GM21786 (cell line): Measurements from ENCODE around the gene TANK.

Experiments
- ATAC-seq: cut with Tn5 transposase; IDR thresholded peaks from one replicate; pipeline ENCODE4 v1.9.1; 2021; ENCODE audit not compliant: unreplicated experiment

Gene TANK

DNA sequence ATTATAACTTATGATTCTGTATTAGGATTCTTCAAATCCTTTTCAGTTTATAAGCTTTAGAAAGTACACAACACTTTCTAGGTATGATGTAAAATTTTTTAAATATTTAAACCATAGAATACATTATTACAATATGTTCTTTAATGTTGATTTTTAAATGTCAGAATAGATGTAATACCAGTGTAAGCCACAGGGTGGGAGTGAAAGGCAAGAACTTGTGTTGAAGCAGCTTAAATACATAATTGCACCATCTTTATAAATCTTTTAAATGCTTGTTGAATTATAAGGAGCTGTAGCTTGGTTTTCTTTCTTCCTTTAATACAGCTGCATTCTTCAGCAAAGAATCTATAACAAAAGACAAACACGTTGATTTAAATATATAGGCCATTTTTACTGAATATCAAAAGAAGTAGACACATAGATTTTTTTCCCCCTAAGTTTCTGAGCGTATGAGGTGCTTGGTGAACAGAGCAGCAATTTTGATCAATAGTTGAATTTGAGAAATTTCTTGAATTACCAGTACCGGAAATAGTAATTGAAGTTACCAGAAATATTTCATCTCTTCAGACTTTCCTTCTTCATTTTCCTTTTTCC lies 63.0 kb downstream of the TANK start:
- ATAC-seq = peak; percentile 67

DNA sequence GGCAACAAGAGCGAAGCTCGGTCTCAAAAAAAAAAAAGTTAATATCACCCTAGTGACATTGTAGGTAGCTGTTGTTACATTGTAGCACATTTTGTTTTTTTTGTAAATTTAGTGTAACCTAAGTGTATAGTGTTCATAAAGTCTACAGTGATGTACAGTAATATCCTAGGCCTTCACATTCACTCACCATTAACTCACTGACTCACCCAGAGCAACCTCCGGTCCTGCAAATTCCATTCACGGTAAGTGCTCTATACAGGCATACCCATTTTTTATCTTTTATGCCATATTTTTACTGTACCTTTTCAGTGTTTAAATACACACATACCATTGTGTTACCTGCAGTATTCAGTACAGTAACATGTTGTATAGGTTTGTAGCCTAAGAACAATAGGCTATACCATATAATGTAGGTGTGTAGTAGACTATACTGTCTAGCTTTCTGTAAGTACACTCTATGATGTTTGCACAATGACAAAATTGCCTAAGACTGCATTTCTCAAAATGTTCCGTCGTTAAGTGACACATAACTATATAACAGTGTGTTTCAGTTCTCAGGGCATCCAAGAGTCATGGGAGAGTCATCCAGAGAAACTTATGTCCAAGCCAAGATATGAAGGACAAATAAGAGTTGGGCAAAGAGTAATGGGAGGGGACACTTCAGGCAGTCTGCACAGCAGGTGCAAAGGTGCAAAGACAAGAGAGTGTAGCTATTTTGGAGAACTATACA lies 68.4 kb downstream of the TANK start:
- ATAC-seq = no peak

DNA sequence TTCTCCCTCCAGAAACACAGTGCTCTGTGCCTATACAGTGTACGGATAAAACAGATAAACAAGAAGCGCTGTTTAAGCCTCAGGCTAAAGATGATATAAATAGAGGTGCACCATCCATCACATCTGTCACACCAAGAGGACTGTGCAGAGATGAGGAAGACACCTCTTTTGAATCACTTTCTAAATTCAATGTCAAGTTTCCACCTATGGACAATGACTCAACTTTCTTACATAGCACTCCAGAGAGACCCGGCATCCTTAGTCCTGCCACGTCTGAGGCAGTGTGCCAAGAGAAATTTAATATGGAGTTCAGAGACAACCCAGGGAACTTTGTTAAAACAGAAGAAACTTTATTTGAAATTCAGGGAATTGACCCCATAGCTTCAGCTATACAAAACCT lies 70.7 kb downstream of the TANK start:
- ATAC-seq = no peak

DNA sequence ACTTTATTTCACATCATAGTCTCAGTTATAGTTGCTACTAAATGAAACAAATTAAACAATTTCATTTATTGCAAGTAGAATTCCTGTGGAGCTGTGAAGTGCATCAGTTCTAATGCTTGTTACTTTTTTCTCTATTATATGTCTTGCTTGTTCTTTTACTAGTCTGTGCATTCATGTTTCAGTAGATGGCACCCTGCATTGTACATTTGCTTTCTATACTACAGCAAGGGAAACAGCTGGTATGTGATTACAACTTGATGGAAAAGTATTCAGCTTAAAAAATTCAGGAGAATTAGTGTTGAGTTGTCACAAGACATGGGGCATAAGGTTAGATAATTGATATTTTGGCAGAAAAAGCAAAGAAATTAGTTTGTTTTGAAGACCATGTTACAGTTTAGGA lies 72.3 kb downstream of the TANK start:
- ATAC-seq = no peak

DNA sequence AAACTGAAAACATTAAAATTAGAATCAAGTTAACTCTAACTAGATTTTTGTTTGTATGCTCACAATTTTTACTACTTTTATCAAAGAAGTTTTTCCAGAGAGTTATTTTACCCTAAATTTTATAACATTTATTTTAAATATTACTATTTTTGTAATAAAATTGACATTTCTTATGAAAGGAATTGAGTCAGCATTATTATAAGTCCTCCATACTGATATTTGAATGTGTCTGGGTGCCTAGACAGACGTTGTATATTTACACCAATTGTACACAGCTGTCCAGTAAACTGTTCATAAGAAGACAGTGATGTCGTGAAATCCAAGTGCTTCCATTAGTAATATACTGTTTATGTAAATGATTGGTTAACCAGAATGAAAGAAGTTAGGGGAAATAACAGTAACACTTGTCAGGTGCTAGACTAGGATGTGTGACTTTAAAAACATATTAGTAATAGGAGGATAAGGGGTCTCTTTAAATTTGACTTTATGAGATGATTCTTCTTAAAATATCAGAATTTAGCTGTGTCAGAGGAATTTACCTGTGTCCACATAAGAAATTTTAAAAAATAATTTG lies 73.7 kb downstream of the TANK start:
- no peak for ATAC-seq

DNA sequence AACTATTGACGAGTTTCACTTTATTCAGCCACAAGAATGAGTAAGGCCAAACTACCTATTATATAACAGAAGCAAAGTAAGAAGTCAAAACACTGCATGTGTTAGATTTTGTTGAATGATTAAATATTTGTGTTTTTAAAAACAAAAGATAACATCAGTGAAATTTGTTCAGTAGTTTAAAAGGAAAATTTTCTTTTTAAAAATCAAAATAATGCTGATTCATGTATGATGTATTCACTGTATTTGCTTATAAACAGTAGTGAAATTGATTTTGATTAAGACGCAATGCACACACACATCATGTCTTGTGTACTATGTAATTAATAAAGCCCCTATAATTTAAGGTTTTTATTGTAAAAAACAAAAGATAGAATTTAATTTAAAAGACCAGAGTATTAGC lies 74.4 kb downstream of the TANK start:
- ATAC-seq = no peak

DNA sequence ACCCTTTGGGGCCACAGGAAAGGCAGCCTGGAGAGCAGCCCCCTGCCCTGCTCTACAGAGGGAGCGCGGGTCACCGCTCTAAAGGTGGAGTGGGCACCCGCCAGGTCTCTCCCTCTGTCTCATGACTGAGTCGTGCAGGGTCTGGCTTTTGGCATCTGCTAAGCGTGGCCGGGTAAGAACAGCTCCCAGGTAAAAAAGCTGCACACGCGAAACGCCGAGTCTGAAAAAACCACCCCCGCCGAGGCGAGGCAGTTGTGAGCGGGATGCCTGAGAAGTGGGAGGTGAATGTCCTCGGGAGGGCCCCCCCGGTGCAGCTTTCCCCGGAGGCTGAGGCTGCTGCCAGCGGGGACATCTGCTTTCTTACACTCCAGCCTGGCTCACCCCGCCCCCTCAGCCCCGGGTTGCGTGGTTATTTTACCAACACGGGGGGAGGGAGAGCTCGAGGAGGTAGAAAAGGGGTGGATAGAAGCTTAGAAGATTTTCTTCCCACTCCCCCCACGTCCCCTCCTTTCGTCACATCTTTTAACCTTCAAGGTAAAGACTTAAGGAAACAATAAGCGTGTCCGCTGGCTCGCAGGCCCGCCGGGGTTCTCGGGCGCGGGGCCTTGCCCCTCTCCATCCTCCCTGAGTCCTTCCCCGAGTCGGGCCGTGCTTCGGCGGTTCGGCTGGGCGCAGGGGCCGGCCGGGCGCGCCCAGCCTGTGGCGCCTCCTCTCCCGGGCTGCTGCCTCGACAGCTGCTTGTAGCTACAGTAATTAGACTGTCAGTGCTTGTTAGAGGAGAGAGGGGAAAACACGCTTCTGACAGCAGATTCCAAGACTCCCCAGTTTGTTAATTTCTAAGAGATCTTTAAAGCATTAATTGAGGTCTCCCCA lies 77.4 kb downstream of the TANK start:
- ATAC-seq = peak; percentile 40

DNA sequence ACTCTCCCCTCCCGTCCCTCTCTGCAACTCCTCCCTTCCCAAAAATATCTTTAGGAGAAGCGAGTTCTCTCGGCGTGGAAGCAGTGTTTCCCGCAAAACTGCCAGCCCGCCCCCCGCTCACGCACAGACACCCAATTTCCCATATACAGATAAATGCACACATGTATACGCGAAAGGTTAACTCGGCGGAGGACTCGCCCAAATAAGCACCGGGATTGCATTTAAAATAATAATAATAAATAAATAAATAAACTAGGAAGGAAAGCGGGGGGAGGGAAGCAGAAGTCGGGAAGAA lies 78.0 kb downstream of the TANK start:
- ATAC-seq = no peak

DNA sequence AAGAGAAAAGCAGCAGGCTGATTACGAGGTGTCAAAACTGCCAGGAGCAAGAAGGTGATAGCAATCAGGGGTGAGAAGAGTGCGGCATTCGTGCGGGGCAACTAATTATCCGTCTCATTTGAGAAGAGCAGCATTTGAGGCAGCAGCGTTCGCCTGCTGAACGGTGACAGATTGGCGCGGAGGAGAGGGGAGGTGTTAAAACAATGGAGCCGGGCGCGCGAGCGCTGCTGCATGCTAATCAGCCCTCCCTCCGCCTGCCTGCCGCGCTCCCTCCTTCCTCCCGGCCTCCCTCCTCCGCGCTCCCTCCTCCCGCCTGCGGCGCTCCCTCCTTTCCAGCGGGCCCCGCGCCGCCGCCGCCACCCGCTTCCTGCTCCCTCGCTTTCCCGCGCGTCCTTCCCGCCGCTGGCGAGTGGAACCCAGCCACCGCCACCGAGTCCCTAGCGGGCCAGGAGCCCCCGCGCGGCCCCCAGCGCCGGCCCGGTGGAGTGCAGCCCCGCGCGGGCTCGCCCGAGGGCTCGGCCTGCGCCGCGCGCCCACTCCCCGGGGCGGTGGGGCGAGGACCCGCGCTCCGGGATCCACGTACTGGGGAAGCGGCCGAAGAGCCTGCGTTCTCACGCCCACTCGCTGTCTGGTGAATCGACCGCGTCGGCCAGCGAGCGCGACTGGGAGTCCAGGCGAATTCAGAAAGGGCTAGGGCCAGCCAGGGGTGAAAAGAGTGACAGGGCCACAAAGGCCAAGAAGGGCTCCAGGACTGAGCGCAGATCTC lies 78.5 kb downstream of the TANK start:
- ATAC-seq = peak; percentile 26

DNA sequence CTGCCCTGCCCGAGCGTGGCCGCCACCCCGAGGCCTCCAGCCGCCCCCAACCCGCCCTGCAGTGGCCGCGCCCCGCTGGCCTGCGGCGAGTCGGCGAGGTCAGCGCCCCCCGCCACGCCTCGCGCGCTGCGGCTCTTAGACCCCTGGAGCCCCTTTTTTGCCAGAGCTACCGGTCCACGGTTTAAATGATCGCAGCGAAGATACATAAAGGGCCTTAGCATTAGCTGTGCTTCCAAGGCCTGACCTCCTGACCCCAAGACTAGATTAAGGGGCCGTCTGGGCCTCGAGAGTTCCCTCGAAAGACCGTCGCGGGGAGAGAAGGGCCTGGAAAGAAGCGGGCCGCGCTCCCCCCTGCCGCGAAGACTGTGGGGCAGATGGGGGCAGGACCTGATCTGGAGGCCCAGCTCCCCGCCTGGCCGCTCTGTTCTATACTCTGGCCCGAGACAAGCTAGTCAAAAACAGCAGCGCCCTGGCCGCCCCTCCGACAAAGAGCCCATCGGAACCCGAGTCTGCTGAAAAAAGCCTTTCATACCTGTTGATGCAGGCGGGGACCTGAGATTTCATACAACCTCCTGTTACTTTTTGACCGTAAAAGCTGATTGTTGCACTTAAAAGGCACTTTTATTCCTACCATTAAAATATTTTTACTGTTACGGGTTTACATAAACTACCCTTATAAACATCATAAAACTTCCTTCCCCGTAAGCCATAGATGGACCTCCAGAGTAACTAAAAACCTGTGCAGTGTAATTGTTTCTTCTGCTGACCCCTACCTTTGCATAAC lies 79.3 kb downstream of the TANK start:
- ATAC-seq = no peak

DNA sequence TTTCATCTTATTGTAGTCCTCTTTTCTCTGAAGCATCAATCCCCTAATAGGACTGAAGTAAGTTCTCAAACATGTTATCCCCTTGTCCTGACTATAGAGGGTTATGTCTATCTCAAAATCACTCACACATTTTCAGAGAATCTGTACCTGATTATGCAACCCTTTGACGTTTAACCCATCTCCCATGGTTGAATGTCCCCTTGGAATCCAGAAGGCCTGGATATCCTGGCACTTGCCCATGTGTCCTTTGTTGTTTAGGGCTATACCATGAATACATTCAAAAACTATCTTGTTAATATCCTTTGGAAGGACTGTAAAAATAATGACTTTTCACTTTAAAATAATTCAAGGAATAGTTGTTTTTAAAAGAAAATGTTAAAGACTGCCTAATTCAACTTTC lies 81.7 kb downstream of the TANK start:
- no peak for ATAC-seq

DNA sequence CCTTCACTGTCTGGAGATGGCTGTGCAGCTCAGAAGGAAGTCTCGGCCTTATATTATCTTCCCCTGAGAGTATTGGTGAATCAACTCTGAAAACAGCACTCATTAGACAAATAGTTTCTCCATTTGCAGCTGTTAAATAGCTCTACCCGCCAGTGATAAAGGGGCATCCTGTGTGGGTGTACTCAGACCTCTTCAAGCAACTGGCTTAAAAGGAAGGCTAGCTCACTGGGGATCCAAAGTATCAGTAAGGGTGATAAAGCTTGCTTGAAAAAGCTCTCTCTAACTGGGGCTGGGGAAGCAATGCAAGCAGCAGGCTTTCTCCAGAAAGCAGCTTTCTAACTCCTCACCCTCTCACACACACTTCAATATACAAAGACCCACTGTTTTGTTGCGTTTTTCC lies 83.1 kb downstream of the TANK start:
- ATAC-seq = peak; percentile 45

DNA sequence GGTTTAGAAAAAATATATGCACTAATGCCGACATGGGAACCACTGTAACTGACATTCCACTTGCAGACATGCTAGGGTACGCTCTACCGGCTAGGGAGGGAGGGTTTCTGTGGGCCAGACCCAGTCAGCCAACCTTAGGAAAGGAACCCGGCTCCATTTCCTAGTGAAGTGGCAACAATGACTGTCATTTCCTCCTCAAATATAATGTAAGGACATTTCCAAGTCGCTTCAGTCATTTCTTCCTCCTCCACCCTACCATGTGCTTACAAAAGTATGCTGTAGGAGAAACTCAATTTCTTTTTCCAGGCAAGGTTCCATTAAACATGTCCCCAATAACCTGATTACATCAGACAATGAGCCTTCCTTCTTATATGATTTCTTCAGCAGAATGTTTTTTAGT lies 83.7 kb downstream of the TANK start:
- ATAC-seq = no peak

DNA sequence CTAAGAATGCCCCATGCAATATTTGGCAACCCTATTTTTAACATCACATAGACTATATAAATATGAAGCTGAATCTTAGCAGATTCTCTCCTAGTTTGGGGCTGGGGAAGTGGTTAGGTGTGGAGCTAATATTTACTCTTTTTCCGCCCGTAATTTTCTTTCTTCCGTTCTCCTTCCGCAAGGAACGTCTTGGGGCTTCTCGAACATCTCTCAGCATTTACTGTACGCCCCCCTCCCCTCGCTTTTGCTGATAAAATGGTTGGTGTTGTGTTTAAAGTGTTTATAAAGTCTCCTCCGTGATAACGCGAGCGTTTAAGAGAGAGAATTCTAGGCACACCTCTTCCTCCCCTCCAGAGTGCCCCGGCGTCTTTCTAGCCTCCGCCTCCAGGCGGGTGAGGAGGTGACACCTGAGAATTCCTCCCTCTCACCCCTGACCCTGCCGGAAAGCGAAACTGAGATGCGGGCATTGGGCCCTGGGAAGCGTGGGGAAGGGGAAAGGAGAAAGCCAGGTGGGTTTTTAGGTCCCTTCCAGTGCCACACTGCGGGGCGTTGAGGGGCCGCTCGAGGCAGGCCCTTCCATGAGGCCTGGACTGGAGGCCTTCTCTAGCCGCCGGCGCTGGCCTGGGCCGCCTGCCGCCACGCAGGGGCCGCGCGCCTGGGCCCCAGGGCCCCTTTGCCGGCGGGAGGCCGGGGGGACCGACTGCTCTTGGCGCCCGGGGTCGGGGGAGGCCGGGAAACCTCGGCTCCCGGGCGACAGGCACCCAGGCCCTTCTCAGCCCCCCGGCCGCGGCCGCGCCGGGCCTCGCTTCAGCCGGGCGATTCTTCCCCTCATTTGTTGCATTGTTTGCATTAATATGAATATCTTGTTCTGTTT lies 84.4 kb downstream of the TANK start:
- peak; percentile 75 for ATAC-seq

DNA sequence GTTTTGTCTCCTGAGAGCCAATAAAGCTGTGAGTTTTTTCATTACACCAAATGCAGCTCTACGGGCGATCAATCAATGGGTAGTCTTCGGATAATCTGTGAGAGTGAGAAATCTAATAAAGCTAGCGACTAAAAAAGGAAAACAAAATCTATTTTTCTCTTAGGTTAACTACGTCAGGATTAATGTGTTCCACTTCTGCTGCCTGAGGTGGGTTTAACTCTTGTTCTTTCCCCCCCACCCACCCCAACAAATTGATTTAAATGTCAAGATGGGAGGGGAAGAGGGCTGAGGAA lies 85.0 kb downstream of the TANK start:
- ATAC-seq = no peak

DNA sequence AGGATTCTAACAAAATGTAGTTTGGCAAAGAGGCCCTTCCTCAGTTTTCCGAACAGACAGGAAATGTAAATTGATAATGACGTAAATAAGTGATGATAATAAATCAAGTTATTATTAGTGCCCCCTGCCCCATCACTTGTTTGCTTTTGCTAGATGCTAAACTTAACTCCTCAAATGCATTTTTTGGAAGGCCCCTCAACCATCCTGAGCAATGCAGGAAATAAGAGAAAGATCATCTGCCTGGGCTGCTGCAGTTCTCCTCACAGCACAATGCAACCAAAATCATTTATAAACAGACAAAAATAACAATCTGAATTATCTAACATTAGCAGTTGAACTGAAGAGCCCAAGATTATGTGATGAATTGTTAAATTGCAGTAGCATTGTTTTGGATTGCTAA lies 85.4 kb downstream of the TANK start:
- no peak for ATAC-seq

DNA sequence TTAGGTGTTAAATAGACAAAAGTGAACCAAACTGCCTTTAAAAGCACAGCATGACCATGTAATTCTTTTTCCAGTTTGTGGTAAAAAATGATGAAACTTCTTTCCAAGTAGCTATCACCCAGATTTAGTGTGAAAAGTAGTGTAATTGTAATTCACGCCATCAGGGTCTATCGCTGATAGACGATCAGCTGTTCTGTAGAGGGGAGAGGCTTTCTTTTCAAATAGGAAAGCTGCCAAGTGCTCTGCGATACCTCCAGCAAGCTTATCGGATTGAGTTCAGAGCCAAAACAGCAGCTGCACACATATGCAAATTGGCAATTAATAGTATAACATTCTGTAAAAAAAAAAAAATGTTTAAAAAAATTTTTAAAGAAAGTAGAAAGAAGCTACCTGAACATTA lies 86.1 kb downstream of the TANK start:
- ATAC-seq = no peak

DNA sequence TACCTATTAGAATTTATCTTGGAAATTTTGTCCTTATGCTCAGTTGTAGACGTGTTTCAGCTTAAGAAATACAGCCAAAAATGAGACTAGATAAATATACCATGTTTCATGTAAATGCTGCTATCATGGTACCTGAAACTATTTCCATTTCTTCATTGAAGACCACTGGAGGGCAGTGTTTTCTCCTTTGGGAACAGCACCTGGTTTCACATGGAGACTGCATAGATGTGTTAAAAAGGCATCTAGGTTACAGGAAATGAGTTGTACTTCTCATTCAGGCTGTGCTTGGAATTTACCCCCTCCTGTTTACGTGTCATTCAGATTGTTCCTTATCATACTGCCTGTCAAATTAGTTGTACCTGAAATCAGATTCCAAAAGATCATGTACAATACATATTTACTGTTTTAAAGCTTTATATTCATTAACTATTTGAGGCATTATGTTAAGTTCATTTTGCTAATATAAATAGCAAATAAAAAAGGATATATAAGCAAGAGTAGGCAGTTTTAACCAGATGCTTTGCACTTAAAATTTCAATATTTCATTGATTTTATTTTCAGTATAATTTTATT lies 90.7 kb downstream of the TANK start:
- peak; percentile 70 for ATAC-seq
